NOMO-1 (cell line): ENCODE data around the gene MGAT3.

Experiments used
- DNase-seq, 2 experiments: peaks; one replicate each; lab custom pipeline; 2025; ENCODE audit not compliant: unreplicated experiment in 2 of 2; lab: John Stamatoyannopoulos, UW

Gene MGAT3

GRCh38 chr22:39448205-39449054 is 8.4 kb upstream of the MGAT3 start:
- no peak for DNase-seq

DNA sequence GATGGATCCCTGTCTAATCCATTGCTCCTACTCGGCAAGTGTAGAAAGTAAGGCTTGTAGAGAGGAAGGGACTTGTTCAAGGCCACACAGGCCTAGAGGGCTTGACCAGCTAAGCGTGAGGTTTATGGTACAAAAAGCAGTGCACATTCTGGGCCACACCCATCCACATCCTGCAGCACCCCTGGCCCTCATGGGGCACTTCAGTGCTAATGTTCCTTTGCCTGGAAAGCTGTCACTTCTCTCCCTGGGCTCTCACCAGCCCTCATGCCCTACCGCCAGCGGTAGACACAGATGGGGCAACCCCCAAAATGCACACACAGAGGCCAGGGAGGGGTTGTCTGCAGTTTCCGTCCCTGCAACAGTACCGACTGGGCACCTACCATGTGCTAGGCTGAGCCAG is 7.1 kb upstream of the MGAT3 start:
- no peak for DNase-seq

DNA sequence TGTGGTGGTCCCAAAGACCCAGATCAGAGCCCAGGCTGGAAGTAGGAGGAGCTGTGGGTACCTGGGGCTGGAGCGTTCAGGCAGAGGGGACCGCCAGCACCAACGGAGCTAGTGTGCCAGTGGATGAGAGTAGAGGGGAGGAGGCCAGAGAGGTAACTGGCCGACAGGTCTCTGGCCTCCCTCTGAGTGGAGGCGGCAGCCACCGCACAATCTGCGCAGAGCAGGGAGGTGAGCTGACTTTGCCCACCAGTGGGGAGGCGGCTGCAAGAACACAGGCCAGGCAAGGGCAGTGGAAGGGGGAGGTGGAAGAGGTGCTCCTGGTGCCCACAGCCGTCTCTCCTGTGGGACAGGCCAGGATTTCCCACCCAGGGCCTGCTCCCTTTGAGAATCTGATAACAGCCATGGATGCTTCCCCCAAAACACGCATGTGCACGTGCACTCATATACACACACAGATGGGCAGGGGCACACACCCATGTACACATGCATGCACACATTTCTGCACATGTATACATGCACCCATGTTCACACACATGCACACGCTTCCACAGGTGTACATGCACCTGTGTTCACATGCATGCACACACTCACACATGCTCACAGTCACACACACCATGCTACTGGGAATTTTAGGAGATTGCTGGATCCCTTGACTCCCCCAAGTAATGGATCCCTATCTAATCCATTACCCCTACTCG is 6.4 kb upstream of the MGAT3 start:
- no peak for DNase-seq

GRCh38 chr22:39452740-39453040 is 4.1 kb upstream of the MGAT3 start:
- no peak for DNase-seq

- DNase-seq = no peak
Observed at GRCh38 chr22:39453765-39454378, 2.9 kb upstream of the MGAT3 start.

- DNase-seq = no peak
Observed at GRCh38 chr22:39454385-39454871, 2.4 kb upstream of the MGAT3 start.

GRCh38 chr22:39457198-39457555 is 365 bp downstream of the MGAT3 start:
- DNase-seq = no peak

DNA sequence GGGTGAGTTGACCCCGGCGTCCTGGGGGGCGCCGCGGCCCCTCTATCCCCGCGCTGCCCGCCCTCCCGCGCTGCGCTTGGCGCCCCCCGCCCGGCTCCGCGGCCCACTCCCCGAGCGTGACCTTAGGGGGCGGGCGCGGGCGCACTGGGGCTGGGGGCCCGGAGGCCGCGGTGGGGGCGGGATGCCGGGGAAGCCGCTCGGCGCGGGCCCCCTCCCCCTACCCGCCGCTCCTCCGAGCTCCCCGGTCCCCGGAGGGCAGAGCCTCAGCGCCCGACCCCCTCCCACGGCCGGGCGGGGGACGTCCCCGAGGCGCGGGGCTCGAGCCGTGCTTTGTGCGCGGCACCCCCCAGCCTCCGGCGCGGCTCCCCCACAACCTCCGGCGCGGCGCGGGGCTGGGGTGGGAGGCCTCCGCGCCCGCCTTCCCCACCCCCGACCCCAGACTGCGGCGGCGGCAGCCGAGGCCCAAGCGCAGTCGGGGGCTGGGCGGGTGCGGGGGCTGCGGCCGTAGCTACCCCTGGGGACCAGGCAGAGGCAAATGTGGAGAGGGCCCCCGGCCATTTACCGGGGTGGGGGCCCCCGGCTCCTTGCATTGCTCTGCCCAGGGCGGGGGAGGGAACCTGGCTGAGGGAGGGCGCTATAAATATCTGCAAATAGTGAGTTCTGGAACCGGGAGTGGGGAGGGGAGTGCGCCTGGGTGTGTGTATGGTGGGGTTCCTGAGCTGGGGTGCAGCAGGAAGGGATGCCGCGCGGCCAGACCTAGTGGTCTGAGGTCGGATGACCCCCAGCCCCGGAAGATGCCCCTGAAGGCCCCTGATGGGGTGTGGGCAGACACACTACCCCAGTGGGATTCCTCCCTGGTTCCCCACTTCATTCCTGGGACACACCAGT is 988 bp downstream of the MGAT3 start:
- no peak for DNase-seq

DNA sequence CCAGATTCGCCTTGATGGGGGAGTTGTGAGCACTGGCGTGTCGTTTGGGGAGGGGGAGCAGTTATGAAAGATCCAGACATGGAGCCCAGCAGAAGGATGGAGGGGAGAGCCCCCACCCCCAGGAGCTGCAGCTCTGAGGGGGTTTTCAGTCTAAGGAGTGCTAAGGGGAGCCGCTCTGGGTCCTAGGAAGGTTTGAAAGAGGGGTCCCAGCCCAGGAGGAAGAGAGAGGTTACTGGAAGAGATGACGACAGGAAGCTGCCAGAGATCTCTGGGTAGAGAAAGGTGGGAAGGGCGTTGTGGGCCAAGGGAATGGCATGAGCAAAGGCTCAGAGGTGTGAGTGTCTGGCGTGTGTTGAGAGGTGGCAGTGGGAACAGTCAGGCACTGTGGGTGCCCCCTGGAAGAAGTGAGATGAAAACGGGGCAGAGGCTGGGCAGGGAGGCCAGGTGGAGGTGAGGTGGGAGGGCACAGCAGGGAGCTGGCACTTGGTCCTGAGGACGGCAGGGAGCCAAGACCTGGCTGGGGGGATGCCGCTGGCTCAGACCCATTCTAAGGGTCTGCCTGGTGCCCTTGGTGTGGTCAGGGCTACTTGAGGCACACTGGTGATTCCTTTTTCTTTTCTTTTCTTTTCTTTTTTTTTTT is 1.8 kb downstream of the MGAT3 start:
- DNase-seq = no peak

GRCh38 chr22:39459681-39460080 is 2.9 kb downstream of the MGAT3 start:
- DNase-seq = no peak

DNA sequence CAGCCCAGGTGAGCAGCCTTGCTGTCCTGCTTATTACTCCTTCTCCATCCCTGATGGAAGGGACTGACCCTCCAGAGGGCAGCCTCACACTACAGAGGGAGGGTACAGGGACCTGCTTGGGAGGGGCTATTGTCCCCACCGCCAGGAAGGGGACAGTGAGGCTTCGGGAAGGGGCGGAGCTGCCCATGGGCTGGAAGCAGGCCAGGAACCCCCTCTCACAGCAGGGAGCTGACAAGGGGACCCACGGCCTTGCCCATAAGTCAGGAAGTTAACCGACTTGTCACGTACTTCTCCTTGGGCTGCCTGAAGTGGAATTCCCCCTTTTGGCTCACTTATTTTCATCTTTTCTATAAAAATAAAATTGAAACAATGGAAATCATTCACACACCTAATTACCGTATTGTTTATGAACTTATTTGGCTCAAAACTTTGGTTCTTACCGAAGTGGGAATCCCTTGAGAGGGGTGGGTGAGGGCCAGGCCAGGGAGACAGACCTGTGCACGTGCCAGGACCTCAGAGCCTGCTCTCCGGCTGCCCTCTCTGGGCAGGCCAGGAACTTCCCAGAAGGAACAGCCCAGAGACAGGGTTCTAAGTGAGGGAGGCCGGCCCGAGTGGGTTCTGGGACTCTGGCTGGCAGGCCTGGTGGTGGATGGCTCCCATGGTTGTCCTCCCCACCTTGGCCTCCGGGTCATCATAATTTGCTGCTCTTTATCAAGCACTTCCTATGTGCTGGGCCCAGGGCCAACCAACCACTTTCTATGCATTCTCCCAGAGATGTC is 5.8 kb downstream of the MGAT3 start:
- DNase-seq = no peak

DNA sequence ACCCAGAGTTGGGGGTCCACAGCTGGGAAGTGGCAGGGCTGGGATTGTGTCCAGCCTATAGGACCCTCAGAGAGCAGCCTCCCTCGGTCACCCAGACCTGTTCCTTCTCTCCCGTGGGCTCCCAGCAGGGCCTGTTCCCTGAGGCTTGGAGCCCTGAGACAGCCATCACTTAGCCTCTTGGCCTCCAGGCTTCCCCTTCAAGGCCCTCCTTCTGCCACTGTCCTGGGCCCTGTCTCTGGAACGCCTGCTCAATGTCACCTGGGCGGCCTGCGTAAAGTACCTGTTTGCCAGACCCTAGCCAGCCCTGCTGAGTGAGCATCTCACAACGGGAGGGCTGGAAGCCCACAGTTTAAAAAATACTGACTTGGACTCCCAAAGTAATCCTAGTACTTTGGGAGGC is 6.5 kb downstream of the MGAT3 start:
- no peak for DNase-seq

- no peak for DNase-seq
Observed at GRCh38 chr22:39463931-39464390, 7.1 kb downstream of the MGAT3 start.

GRCh38 chr22:39466228-39467006 is 9.6 kb downstream of the MGAT3 start:
- DNase-seq = no peak

- DNase-seq = peak in 1 of 2 experiments; percentile 5
Observed at GRCh38 chr22:39467390-39467895, 10.6 kb downstream of the MGAT3 start.

GRCh38 chr22:39468487-39469325 is 11.9 kb downstream of the MGAT3 start:
- DNase-seq = no peak

GRCh38 chr22:39469326-39469680 is 12.5 kb downstream of the MGAT3 start:
- DNase-seq = no peak
